IPS-18a (cell line): ENCODE measurements around the gene MRE11.

Source experiments
- H3K27ac ChIP-seq: one replicate; pipeline ENCODE4 v1.5.1; 2013; ENCODE audit warnings: low read length
- H3K27me3 ChIP-seq: one replicate; pipeline ENCODE4 v1.6.1; 2013; ENCODE audit warnings: mild to moderate bottlenecking, low read length; ENCODE audit not compliant: control insufficient read depth, insufficient read depth
- H3K36me3 ChIP-seq: one replicate; pipeline ENCODE4 v1.6.1; 2013; ENCODE audit warnings: low read depth, low read length; ENCODE audit not compliant: control insufficient read depth
- H3K4me1 ChIP-seq: one replicate; pipeline ENCODE4 v1.6.1; 2013; ENCODE audit warnings: low read depth, low read length; ENCODE audit not compliant: control insufficient read depth
- H3K4me3 ChIP-seq: one replicate; pipeline ENCODE4 v1.5.1; 2013; ENCODE audit warnings: low read length
- H3K9ac ChIP-seq: one replicate; pipeline ENCODE4 v1.6.1; 2013; ENCODE audit warnings: mild to moderate bottlenecking, low read length, moderate library complexity
- H3K9me3 ChIP-seq: one replicate; pipeline ENCODE4 v1.6.1; 2013; ENCODE audit warnings: low read depth, low read length; ENCODE audit not compliant: control insufficient read depth

The MRE11 gene

GRCh38 chr11:94493281-94494125, at the start of gene MRE11, which contains the start of gene ANKRD49:
MRE11 (minus strand) TSS chr11:94493844; CDS start chr11:94492801, 1,043 bp downstream.
ANKRD49 (plus strand) TSS chr11:94493984; CDS start chr11:94496694, 2,710 bp downstream.
- Histone ChIP-seq H3K36me3 (peaks cover 29% of the 10 kb centered on the region), H3K9me3 (no peaks in the 10 kb centered on the region), H3K4me3 (peak within 1 kb of the TSS; percentile 76), H3K9ac (peak within 1 kb of the TSS; percentile 87), H3K27me3 (no peaks in the 10 kb centered on the region), H3K4me1 (no peaks in the 10 kb centered on the region), H3K27ac (peak within 1 kb of the TSS; percentile 84)

GRCh38 chr11:94539420-94539819, 45.8 kb upstream of the MRE11 start:
- H3K4me1 ChIP-seq: peaks cover 7% of the 10 kb centered on the region
- no peak overlapping the region for H3K4me3 ChIP-seq
- H3K36me3 ChIP-seq: no peaks in the 10 kb centered on the region
- no peak overlapping the region for H3K27ac ChIP-seq
- no peaks in the 10 kb centered on the region for H3K9me3 ChIP-seq
- no peak overlapping the region for H3K9ac ChIP-seq
- peaks cover 9% of the 10 kb centered on the region for H3K27me3 ChIP-seq

- Histone ChIP-seq H3K4me3 (no peak overlapping the region), H3K27ac (no peak overlapping the region), H3K9ac (no peak overlapping the region), H3K36me3 (no peaks in the 10 kb centered on the region), H3K4me1 (no peaks in the 10 kb centered on the region), H3K9me3 (no peaks in the 10 kb centered on the region), H3K27me3 (no peaks in the 10 kb centered on the region)
These were observed 43.5 kb upstream of the MRE11 start for GRCh38 chr11:94537031-94537600.

- H3K27me3 ChIP-seq: no peaks in the 10 kb centered on the region
- no peak overlapping the region for H3K27ac ChIP-seq
- H3K9ac ChIP-seq: no peak overlapping the region
- no peaks in the 10 kb centered on the region for H3K36me3 ChIP-seq
- H3K4me3 ChIP-seq: no peak overlapping the region
- H3K4me1 ChIP-seq: no peaks in the 10 kb centered on the region
- H3K9me3 ChIP-seq: no peaks in the 10 kb centered on the region
These were observed 42.7 kb upstream of the MRE11 start for GRCh38 chr11:94536386-94536785.

- no peaks in the 10 kb centered on the region for H3K9me3 ChIP-seq
- H3K9ac ChIP-seq: no peak overlapping the region
- no peak overlapping the region for H3K27ac ChIP-seq
- no peaks in the 10 kb centered on the region for H3K27me3 ChIP-seq
- H3K36me3 ChIP-seq: no peaks in the 10 kb centered on the region
- H3K4me1 ChIP-seq: no peaks in the 10 kb centered on the region
- no peak overlapping the region for H3K4me3 ChIP-seq
These were observed 40.3 kb upstream of the MRE11 start for GRCh38 chr11:94533696-94534630.

GRCh38 chr11:94533206-94533605, 39.6 kb upstream of the MRE11 start:
- H3K27me3 ChIP-seq: no peaks in the 10 kb centered on the region
- H3K9ac ChIP-seq: no peak overlapping the region
- H3K4me1 ChIP-seq: no peaks in the 10 kb centered on the region
- H3K36me3 ChIP-seq: no peaks in the 10 kb centered on the region
- no peak overlapping the region for H3K4me3 ChIP-seq
- no peaks in the 10 kb centered on the region for H3K9me3 ChIP-seq
- H3K27ac ChIP-seq: no peak overlapping the region

GRCh38 chr11:94532211-94532610, 38.6 kb upstream of the MRE11 start:
- Histone ChIP-seq H3K36me3 (no peaks in the 10 kb centered on the region), H3K4me1 (no peaks in the 10 kb centered on the region), H3K9ac (no peak overlapping the region), H3K27ac (no peak overlapping the region), H3K27me3 (no peaks in the 10 kb centered on the region), H3K4me3 (no peak overlapping the region), H3K9me3 (no peaks in the 10 kb centered on the region)

GRCh38 chr11:94528551-94528950, 34.9 kb upstream of the MRE11 start:
- Histone ChIP-seq H3K36me3 (no peaks in the 10 kb centered on the region), H3K4me3 (no peak overlapping the region), H3K27ac (no peak overlapping the region), H3K9ac (no peak overlapping the region), H3K27me3 (no peaks in the 10 kb centered on the region), H3K9me3 (no peaks in the 10 kb centered on the region), H3K4me1 (no peaks in the 10 kb centered on the region)

GRCh38 chr11:94526645-94527438, 33.2 kb upstream of the MRE11 start:
- Histone ChIP-seq H3K36me3 (no peaks in the 10 kb centered on the region), H3K27ac (no peak overlapping the region), H3K27me3 (no peaks in the 10 kb centered on the region), H3K9me3 (no peaks in the 10 kb centered on the region), H3K4me1 (no peaks in the 10 kb centered on the region), H3K9ac (no peak overlapping the region), H3K4me3 (no peak overlapping the region)

GRCh38 chr11:94525546-94526324, 32.1 kb upstream of the MRE11 start:
- H3K27ac ChIP-seq: no peak overlapping the region

More at GRCh38 chr11:94525546-94526324, 32.1 kb upstream of the MRE11 start:
- H3K27me3 ChIP-seq: no peaks in the 10 kb centered on the region
- H3K4me1 ChIP-seq: no peaks in the 10 kb centered on the region
- H3K36me3 ChIP-seq: no peaks in the 10 kb centered on the region
- no peaks in the 10 kb centered on the region for H3K9me3 ChIP-seq
- no peak overlapping the region for H3K9ac ChIP-seq
- H3K4me3 ChIP-seq: no peak overlapping the region
